T-helper 2 cell treated with Interferon-gamma antibody and Interleukin-4, amounts not matched to agents 5 μg/mL and 100 μg/mL, for 36 hours (primary cell): ENCODE measurements around the gene VGLL3.

ENCODE experiments used
- DNase-seq: peaks from one replicate; pipeline ENCODE4 v3.0.0; 2021; ENCODE audit warnings: low spot score
- H3K27ac Mint-ChIP-seq: one replicate; pipeline ENCODE4 v1.8.0; 2021; ENCODE audit warnings: mild to moderate bottlenecking, mixed read lengths
- H3K27me3 Mint-ChIP-seq: one replicate; pipeline ENCODE4 v1.8.0; 2021; ENCODE audit warnings: low read depth, mixed read lengths
- H3K36me3 Mint-ChIP-seq: one replicate; pipeline ENCODE4 v1.8.0; 2021; ENCODE audit warnings: low read depth, mixed read lengths
- H3K4me1 Mint-ChIP-seq: one replicate; pipeline ENCODE4 v1.8.0; 2021; ENCODE audit warnings: low read depth, mixed read lengths
- H3K4me3 Mint-ChIP-seq: one replicate; pipeline ENCODE4 v1.8.0; 2022; ENCODE audit warnings: mild to moderate bottlenecking, moderate library complexity, mixed read lengths
- H3K9me3 Mint-ChIP-seq: one replicate; pipeline ENCODE4 v1.8.0; 2021; ENCODE audit warnings: mixed read lengths

The VGLL3 gene

DNA sequence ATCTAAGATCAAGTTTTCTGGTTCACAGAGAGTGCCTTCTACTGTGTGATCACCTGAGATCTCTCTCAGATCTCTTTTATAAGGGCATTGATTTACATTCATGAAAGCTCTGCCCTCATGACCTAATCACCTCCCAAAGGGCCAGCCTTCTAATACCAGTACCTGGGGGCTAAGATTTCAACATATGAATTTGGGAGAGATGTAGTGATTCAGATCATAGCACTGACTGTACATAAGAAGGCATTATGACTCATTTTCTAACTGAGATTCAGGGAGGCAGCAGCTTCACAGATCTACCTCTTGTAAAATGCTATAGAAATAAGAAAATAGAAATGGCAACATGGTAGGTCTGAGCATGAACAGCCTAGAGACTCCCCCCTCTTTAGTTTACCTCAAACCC, 39.6 kb downstream of the VGLL3 start:
- no peaks in the 10 kb centered on the region for H3K9me3 Mint-ChIP-seq
- no peaks in the 10 kb centered on the region for H3K27me3 Mint-ChIP-seq
- no peak overlapping the region for H3K27ac Mint-ChIP-seq
- no peak overlapping the region for H3K4me3 Mint-ChIP-seq
- no peak for DNase-seq
- no peaks in the 10 kb centered on the region for H3K36me3 Mint-ChIP-seq
- no peaks in the 10 kb centered on the region for H3K4me1 Mint-ChIP-seq

DNA sequence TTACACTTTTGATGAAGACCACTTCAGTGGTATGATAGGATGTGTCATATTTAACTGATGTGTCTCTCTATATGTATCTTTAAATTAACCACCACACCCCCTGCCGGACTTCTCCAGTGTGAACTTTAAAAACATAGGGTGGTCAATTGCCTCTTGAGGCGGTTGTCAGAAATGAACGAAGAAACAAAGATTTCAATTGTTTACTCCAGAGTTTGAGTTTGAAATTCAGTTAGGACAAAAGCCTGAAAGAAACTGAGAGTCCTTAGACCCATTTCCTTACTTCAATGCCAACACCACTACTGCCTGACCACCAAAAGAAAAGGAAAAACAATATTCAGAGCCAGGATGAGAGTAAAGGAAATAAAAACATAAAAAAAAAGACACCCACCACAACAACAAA, 40.2 kb downstream of the VGLL3 start:
- Mint-ChIP-seq H3K4me1 (no peaks in the 10 kb centered on the region), H3K27ac (no peak overlapping the region), H3K4me3 (no peak overlapping the region), H3K9me3 (no peaks in the 10 kb centered on the region), H3K36me3 (no peaks in the 10 kb centered on the region), H3K27me3 (no peaks in the 10 kb centered on the region)
- no peak for DNase-seq

DNA sequence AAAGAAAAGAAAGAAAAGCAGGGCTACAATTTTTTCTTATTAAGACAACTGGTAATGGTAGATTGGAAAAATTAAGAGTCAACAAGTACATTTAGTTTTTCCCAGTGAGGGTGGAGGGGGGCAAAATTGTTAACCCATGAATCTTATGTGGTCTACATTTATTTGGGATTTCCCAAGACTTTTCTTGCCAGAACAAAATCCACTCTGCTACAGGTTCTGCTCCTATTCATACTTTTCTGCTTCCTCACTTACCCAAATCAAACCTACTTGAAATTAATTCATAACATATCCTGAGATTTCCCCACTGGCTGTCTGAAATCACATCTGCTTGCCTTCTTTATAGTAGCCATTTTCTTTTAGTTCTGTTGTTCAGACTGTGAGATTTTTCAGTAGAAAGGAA, 41.1 kb downstream of the VGLL3 start:
- Mint-ChIP-seq H3K36me3 (no peaks in the 10 kb centered on the region), H3K27me3 (no peaks in the 10 kb centered on the region), H3K4me3 (no peak overlapping the region), H3K4me1 (no peaks in the 10 kb centered on the region), H3K27ac (no peak overlapping the region), H3K9me3 (no peaks in the 10 kb centered on the region)
- DNase-seq: no peak

DNA sequence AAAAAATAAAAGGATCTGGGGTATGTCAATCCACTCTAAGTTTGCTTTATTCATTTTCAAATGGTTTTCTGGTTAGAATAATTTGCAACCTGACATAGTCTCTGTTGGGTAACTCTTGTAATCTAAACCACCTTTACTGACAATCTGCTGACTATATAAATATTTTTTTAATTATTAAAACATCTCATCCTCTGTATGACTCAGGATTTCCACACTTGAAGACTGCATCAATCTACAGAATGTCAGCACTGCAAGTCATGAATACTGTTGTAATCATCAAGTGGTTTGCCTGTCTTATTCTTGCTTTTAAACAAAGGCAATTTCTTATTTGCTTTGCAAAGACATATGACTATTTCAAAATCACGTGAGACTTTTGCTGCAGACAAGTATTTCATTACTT, 42.1 kb downstream of the VGLL3 start:
- DNase-seq: no peak
- Mint-ChIP-seq H3K27ac (no peak overlapping the region), H3K36me3 (no peaks in the 10 kb centered on the region), H3K9me3 (no peaks in the 10 kb centered on the region), H3K4me3 (no peak overlapping the region), H3K27me3 (no peaks in the 10 kb centered on the region), H3K4me1 (no peaks in the 10 kb centered on the region)

DNA sequence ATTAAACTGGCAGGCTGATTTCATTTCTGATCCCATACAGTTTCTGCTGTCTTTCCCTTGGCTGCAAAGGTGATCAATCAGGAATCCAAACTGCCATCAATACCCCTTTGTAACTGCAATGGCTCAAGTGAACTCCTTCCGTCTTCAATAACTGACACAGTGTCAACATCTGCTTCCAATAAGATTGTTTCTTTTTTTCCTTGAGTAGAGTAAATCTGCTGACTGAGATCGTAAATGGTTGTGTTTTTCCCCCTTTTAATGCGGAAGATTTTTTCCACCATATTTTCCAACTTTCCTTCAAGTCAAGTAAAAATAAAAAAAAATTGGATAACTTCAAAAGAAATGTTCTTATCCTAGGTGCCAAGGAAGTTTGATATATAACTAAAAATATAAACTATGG, 48.7 kb downstream of the VGLL3 start:
- Mint-ChIP-seq H3K27ac (no peak overlapping the region), H3K36me3 (no peaks in the 10 kb centered on the region), H3K4me1 (no peaks in the 10 kb centered on the region), H3K4me3 (no peak overlapping the region), H3K27me3 (no peaks in the 10 kb centered on the region), H3K9me3 (no peaks in the 10 kb centered on the region)
- DNase-seq: no peak

DNA sequence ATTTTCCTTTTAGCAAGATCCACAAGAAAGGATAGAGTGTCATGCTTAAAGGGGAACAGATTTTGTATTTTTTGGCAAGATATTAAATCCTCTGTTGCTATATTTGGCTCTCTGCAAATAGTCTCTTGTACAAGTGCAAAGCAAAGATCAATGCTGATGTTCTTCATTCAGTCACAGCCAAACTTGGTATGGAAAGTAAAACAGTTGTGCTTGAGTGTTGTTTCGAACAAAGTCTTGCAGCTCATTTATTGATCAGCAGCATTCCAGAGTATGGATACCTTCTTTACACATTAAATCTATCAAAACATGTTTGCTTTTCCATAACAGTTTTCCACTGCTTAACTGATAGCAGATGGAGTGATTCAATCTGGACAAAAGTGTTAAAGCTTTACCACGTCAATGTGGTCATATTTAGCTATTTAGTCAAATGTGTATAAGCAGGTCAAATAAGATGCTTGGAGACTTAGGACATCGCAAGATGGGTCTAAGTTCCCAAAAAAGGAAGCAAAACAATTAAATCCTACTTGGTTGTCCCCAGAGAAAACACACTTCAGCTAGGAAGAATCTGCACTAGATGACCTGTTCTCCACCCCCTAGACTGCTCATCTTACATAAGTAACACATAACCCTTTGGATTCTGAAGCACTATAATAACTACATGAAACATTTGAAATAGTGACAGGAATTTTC, 52.4 kb downstream of the VGLL3 start:
- DNase-seq: no peak
- H3K9me3 Mint-ChIP-seq: no peaks in the 10 kb centered on the region
- H3K27ac Mint-ChIP-seq: no peak overlapping the region
- H3K27me3 Mint-ChIP-seq: no peaks in the 10 kb centered on the region
- no peaks in the 10 kb centered on the region for H3K4me1 Mint-ChIP-seq
- H3K36me3 Mint-ChIP-seq: no peaks in the 10 kb centered on the region
- H3K4me3 Mint-ChIP-seq: no peak overlapping the region

DNA sequence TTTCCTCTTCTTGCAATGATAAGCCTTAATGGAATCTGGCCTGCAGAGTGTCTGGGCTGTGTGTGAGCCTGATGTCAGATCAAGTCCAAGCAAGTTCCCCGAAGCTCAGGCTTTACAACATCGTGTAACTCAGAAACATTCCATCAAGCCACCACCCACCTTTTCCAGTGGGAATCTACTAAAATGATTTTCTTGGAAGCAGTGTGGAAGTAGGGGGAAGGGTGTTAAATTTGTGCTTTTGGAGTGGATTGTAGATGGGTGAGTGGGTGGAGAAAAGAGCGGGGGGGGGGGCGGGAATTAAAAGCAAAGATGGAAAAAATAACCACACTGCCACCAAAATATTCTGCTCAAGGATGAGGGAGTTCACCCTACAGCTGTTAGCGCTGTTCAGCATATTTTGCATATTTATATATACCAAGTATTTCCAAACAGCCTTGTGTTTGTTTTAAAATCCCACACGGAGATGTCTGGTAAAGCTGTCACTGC, 53.6 kb downstream of the VGLL3 start:
- Mint-ChIP-seq H3K27me3 (no peaks in the 10 kb centered on the region), H3K36me3 (no peaks in the 10 kb centered on the region), H3K4me3 (no peak overlapping the region), H3K4me1 (no peaks in the 10 kb centered on the region), H3K27ac (no peak overlapping the region), H3K9me3 (no peaks in the 10 kb centered on the region)
- DNase-seq: no peak

DNA sequence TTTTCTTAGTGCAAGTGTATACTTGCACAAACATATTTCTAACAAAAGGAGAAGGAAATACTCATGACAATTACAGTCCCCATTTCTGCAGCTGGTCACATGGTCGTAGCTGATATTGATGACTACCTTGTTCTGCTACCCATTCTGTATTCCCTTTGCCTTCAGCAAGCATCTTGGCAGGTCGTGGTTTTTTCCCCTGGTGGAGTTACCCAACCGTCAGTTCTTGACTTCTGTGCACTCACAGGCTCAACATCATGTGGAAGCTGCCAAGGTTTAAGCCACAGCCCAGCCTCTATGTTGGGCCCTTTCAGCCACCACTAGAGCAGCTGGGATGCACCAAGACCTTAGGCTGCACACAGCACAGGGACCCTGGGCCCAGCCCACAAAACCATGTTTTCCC, 56.1 kb downstream of the VGLL3 start:
- Mint-ChIP-seq H3K4me1 (no peaks in the 10 kb centered on the region), H3K4me3 (no peak overlapping the region), H3K9me3 (no peaks in the 10 kb centered on the region), H3K27me3 (no peaks in the 10 kb centered on the region), H3K27ac (no peak overlapping the region), H3K36me3 (no peaks in the 10 kb centered on the region)
- DNase-seq: no peak

DNA sequence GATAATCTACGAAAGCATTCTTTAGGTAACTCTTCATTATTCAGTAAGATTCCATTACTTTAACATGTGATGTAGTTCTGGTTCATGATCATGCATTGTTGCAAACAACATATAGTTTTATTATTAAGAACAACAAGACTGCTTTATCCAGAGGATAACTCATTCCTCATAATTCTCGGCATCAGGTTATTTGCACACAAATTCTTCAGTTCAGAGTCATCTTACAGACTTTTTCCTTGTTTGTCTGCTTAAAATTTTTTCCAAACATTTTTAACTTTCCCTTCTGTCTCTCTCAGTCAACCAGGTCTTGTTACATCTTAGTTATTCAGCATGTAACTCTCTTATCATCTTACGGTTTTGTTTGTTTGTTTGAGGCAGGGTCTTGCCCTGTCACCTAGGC, 60.1 kb downstream of the VGLL3 start:
- no peaks in the 10 kb centered on the region for H3K4me1 Mint-ChIP-seq
- H3K4me3 Mint-ChIP-seq: no peak overlapping the region
- no peaks in the 10 kb centered on the region for H3K27me3 Mint-ChIP-seq

DNA sequence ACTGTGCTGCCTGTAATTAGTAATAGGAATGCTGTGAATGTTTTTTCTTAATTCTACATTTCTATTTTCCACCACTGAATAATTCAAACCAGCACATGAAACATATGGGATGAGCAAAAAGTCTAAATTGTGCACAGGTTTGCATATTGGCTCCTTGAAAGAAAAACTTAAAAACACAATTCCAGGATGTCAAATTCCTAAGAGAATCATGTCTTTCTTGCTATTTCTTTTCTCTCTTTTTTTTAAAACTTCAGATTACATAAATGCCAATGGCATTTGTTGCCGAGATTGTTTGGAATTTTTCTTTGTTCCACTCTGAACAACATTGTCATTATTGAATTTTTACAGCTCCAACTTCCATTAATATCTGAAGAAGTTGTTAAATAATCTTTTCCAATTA, 60.8 kb downstream of the VGLL3 start:
- Mint-ChIP-seq H3K36me3 (no peaks in the 10 kb centered on the region), H3K9me3 (no peaks in the 10 kb centered on the region), H3K4me1 (no peaks in the 10 kb centered on the region), H3K4me3 (no peak overlapping the region), H3K27ac (no peak overlapping the region), H3K27me3 (no peaks in the 10 kb centered on the region)
- no peak for DNase-seq

More for the DNA sequence above, 60.1 kb downstream of the VGLL3 start:
- no peak for DNase-seq
- Mint-ChIP-seq H3K36me3 (no peaks in the 10 kb centered on the region), H3K9me3 (no peaks in the 10 kb centered on the region), H3K27ac (no peak overlapping the region)

DNA sequence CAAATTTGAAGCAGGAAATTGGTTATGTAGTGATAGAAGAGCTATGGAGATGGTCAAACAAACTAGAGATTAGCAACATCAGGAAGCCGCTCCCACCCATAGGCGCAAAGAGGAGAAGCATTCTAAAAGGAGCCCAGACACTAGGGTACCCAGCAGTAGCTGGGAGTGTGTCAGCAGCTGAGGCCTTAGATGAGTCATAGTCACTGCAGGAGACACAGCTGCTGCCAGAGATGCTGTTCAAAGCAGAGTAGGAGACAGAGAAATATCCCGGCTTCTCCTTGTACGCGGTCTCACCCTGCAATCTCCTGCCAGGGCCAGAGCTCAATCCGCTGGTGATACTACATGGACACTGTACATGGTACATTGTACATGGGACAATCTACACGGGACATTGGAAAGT, 61.9 kb downstream of the VGLL3 start:
- Mint-ChIP-seq H3K27ac (no peak overlapping the region), H3K4me3 (no peak overlapping the region), H3K4me1 (no peaks in the 10 kb centered on the region), H3K9me3 (no peaks in the 10 kb centered on the region), H3K36me3 (no peaks in the 10 kb centered on the region), H3K27me3 (no peaks in the 10 kb centered on the region)
- no peak for DNase-seq

DNA sequence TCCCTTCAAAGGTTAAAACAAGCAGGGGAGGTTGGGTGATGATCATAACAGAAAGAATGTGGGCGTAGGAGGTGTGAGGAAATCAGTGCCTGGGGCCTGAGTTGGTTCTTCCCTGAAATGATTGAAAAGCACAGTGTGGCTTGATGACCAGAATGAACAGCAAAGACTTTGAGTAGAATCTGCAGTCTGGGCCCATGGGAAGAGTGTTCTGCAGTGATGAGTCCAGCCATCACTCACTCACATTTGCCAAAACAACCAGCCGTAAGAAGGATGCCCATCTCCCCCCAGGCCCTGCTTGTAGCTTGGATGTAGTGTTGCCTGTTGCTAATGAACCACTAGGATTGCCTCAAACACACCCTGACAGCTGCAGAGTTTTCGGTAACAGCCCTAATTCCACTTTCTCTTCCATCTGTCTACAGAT, 67.9 kb downstream of the VGLL3 start:
- no peak for DNase-seq
- Mint-ChIP-seq H3K27ac (no peak overlapping the region), H3K4me1 (no peaks in the 10 kb centered on the region), H3K4me3 (no peak overlapping the region), H3K9me3 (no peaks in the 10 kb centered on the region), H3K36me3 (no peaks in the 10 kb centered on the region), H3K27me3 (no peaks in the 10 kb centered on the region)

DNA sequence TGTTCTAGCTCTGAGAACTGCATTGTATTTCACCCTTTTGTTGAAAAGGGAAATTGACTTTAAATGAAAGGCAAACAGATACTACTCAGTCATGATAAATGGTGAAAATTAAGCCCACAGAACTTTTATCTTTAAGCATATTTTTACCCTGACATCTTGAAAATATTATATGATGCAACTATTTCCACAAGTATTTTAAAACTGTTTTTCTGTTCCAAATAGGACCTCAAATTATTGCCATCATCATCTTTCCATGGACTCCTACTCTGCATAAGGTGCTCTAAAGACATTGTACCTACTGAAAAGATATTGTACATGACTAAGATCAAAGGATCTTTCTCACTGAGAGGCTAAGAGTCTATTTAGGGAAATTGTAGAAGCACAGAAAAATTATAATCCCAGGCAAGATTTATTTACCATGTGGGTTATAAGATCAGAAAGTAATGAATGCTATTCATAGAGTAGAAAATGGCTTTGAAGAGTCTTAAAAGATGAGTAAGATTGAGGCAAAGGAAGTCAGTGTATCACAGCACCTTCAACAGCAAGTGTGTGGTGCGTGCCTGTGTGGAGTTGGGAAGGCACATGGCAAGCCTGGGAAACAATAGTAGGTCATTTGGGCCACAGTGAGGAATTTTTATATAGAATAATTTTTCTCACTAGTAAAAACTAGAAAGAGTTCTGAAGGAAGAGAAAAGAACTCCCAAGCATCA, 68.8 kb downstream of the VGLL3 start:
- Mint-ChIP-seq H3K4me3 (no peak overlapping the region), H3K27ac (no peak overlapping the region), H3K4me1 (no peaks in the 10 kb centered on the region), H3K27me3 (no peaks in the 10 kb centered on the region), H3K9me3 (no peaks in the 10 kb centered on the region), H3K36me3 (no peaks in the 10 kb centered on the region)
- no peak for DNase-seq

DNA sequence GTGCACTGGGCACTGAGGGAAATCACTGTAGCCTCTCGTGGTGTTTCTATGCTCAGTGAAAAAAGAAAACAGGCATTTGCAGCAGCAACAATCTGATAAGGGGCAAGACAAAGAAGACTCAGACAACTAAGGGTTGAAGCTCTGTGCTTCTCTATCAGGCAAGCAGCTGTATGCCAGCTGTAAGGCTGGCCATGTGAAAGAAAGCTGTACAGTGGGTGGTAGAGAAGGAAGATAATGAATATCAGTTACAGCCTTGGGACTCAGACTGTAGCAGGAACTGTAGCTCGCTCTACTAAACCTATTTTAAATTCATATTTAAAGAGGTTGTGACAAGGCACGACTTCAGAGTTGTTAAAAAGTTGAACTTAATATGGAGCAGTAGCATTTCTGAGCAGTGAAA, 76.3 kb downstream of the VGLL3 start:
- H3K27ac Mint-ChIP-seq: no peak overlapping the region
- no peak for DNase-seq
- H3K36me3 Mint-ChIP-seq: no peaks in the 10 kb centered on the region
- no peak overlapping the region for H3K4me3 Mint-ChIP-seq
- H3K9me3 Mint-ChIP-seq: no peaks in the 10 kb centered on the region
- no peaks in the 10 kb centered on the region for H3K4me1 Mint-ChIP-seq
- H3K27me3 Mint-ChIP-seq: no peaks in the 10 kb centered on the region

DNA sequence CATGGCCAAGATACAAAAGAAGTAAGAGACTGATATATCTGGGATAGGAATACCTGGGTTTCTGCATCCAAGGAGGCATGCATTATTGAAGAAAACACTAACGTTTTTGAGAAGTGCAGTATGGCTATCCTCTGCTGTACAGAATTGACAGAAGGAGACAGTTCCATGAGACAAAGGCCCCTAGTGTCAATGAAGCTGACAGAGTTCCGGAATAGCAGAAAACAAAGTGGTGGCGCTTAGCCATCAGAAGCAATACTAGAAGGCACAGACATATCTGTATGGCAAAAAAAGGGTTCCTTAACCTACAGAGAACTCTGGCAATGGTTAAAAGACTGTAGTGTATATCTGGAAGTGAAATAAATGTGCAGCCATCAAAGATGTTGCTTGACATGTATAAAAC, 77.8 kb downstream of the VGLL3 start:
- Mint-ChIP-seq H3K36me3 (no peaks in the 10 kb centered on the region), H3K4me3 (no peak overlapping the region), H3K4me1 (no peaks in the 10 kb centered on the region), H3K27me3 (no peaks in the 10 kb centered on the region), H3K9me3 (peaks cover 6% of the 10 kb centered on the region), H3K27ac (no peak overlapping the region)
- DNase-seq: no peak
